WTC11 (cell line): ENCODE results near the gene LGI4. TPM values are rescaled to one million over a fixed set of nuclear protein-coding genes. Genes with fewer than 3 reads are reported as not detected.
A peak's percentile ranks its signal among the peaks of the same experiment; 100 is the strongest.

ENCODE experiments used
- ATAC-seq: fragments of 200-7000 bp; cut with Tn5 transposase; 2 replicates; pipeline ENCODE4 v1.10.0; 2021; ENCODE audit warnings: mild to moderate bottlenecking, moderate library complexity
- CTCF ChIA-PET: fragments of 300-600 bp; sonication (Branson Sonifier 250); formaldehyde crosslinking; loops from one replicate; lab custom pipeline; 2021; ENCODE audit warnings: antibody characterized with exemption; lab: Charles Lee
- POLR2A ChIA-PET: fragments of 350-600 bp; sonication (Branson Sonifier 250); formaldehyde crosslinking; loops from one replicate; lab custom pipeline; 2021; ENCODE audit warnings: antibody characterized with exemption; lab: Charles Lee
- DNase-seq: peaks from one replicate; pipeline ENCODE4 v3.0.0; 2021; ENCODE audit warnings: low spot score
- H3K27ac Mint-ChIP-seq: 2 replicates; pipeline ENCODE4 v1.8.0; 2021; ENCODE audit warnings: mixed read lengths
- H3K27me3 Mint-ChIP-seq: 2 replicates; pipeline ENCODE4 v1.8.0; 2021; ENCODE audit warnings: low read depth, mild to moderate bottlenecking, moderate library complexity, mixed read lengths
- H3K36me3 Mint-ChIP-seq: 2 replicates; pipeline ENCODE4 v1.8.0; 2021; ENCODE audit warnings: mixed read lengths
- H3K4me1 Mint-ChIP-seq: 2 replicates; pipeline ENCODE4 v1.8.0; 2022; ENCODE audit warnings: mixed read lengths
- H3K4me3 Mint-ChIP-seq: 2 replicates; pipeline ENCODE4 v1.8.0; 2021; ENCODE audit warnings: mild to moderate bottlenecking, moderate library complexity, mixed read lengths
- H3K9me3 Mint-ChIP-seq: 2 replicates; pipeline ENCODE4 v1.8.0; 2021; ENCODE audit warnings: mixed read lengths
- AR ChIP-seq: fragments of 250-450 bp; sonication (Bioruptor Pico); IDR thresholded peaks from 2 replicates; pipeline ENCODE4 v1.9.0; 2021; ENCODE audit warnings: mild to moderate bottlenecking
- ARID4B ChIP-seq: sonication (generic); formaldehyde crosslinking; IDR thresholded peaks from 2 replicates; pipeline ENCODE4 v1.8.0; 2023; ENCODE audit warnings: missing genetic modification reagents, mild to moderate bottlenecking, borderline replicate concordance
- CREB1 ChIP-seq: sonication (generic); formaldehyde crosslinking; IDR thresholded peaks from 2 replicates; pipeline ENCODE4 v1.8.0; 2023; ENCODE audit warnings: mild to moderate bottlenecking, missing genetic modification reagents
- CTCF ChIP-seq: fragments of 200-600 bp; IDR thresholded peaks from 2 replicates; pipeline ENCODE4 v1.8.0; 2022; ENCODE audit warnings: antibody characterized with exemption
- E2F1 ChIP-seq: sonication (generic); formaldehyde crosslinking; IDR thresholded peaks from 2 replicates; pipeline ENCODE4 v1.8.0; 2022; ENCODE audit warnings: mild to moderate bottlenecking, missing genetic modification reagents
- E2F5 ChIP-seq: sonication (generic); formaldehyde crosslinking; IDR thresholded peaks from 2 replicates; pipeline ENCODE4 v1.8.1; 2022; ENCODE audit warnings: mild to moderate bottlenecking, moderate library complexity, missing genetic modification reagents
- ETV6 ChIP-seq: sonication (generic); formaldehyde crosslinking; IDR thresholded peaks from 2 replicates; pipeline ENCODE4 v1.8.1; 2022; ENCODE audit warnings: mild to moderate bottlenecking, missing genetic modification reagents
- FOXK1 ChIP-seq: sonication (generic); formaldehyde crosslinking; IDR thresholded peaks from 2 replicates; pipeline ENCODE4 v1.8.0; 2022; ENCODE audit warnings: mild to moderate bottlenecking, moderate library complexity, missing genetic modification reagents
- FOXP1 ChIP-seq: sonication (generic); formaldehyde crosslinking; IDR thresholded peaks from 2 replicates; pipeline ENCODE4 v1.8.0; 2022; ENCODE audit warnings: missing genetic modification reagents, mild to moderate bottlenecking, moderate library complexity, borderline replicate concordance
- FOXP4 ChIP-seq: sonication (generic); formaldehyde crosslinking; IDR thresholded peaks from 2 replicates; pipeline ENCODE4 v1.8.0; 2022; ENCODE audit warnings: mild to moderate bottlenecking, missing genetic modification reagents
- IRF1 ChIP-seq: sonication (generic); formaldehyde crosslinking; IDR thresholded peaks from 2 replicates; pipeline ENCODE4 v1.8.0; 2023; ENCODE audit warnings: missing genetic modification reagents
- MAX ChIP-seq: sonication (generic); formaldehyde crosslinking; IDR thresholded peaks from 2 replicates; pipeline ENCODE4 v1.8.0; 2022; ENCODE audit warnings: mild to moderate bottlenecking, missing genetic modification reagents
- MYBL2 ChIP-seq: sonication (generic); formaldehyde crosslinking; IDR thresholded peaks from 2 replicates; pipeline ENCODE4 v1.8.1; 2023; ENCODE audit warnings: mild to moderate bottlenecking, moderate library complexity, missing genetic modification reagents
- NFATC4 ChIP-seq: fragments of 250-450 bp; sonication (Bioruptor Pico); IDR thresholded peaks from 2 replicates; pipeline ENCODE4 v1.9.0; 2021; ENCODE audit warnings: mild to moderate bottlenecking
- OVOL2 ChIP-seq: fragments of 250-450 bp; sonication (Bioruptor Pico); IDR thresholded peaks from 2 replicates; pipeline ENCODE4 v1.9.0; 2021; ENCODE audit warnings: mild to moderate bottlenecking, borderline replicate concordance
- SMAD3 ChIP-seq: sonication (generic); formaldehyde crosslinking; IDR thresholded peaks from 2 replicates; pipeline ENCODE4 v1.8.0; 2022; ENCODE audit warnings: missing genetic modification reagents, mild to moderate bottlenecking, borderline replicate concordance
- TEAD1 ChIP-seq: sonication (generic); formaldehyde crosslinking; IDR thresholded peaks from 2 replicates; pipeline ENCODE4 v1.8.0; 2022; ENCODE audit warnings: mild to moderate bottlenecking, missing genetic modification reagents
- USF2 ChIP-seq: sonication (generic); formaldehyde crosslinking; IDR thresholded peaks from 2 replicates; pipeline ENCODE4 v1.8.1; 2023; ENCODE audit warnings: mild to moderate bottlenecking, missing genetic modification reagents, moderate library complexity
- ZNF232 ChIP-seq: sonication (generic); formaldehyde crosslinking; IDR thresholded peaks from 2 replicates; pipeline ENCODE4 v1.8.0; 2022; ENCODE audit warnings: mild to moderate bottlenecking, missing genetic modification reagents
- total RNA-seq: library from RNA; stranded (reverse); gene quantifications from 3 replicates; pipeline ENCODE4 v1.2.3, GENCODE V29; 2021

The LGI4 gene
- total RNA-seq, 1 experiment from 2014 or later = 14.2 TPM

GRCh38 chr19:35090506-35091214 is 44.2 kb downstream of the LGI4 start:
- peak overlapping the region; percentile 55 for H3K4me3 Mint-ChIP-seq
- TF ChIP-seq E2F5 (CRISPR knock-in tag) = peak; percentile 47; the same call in 1 of the 2 replicates
- 0 out of 2 replicates have a peak, but pooled peaks have one; percentile 61 for TF ChIP-seq MYBL2 (CRISPR knock-in tag)
- TF ChIP-seq CREB1 (CRISPR knock-in tag) = no peak
- TF ChIP-seq FOXK1 = peak; percentile 51; the same call in 1 of the 2 replicates
- peak; percentile 49; the same call in 1 of the 2 replicates for TF ChIP-seq TEAD1 (CRISPR knock-in tag)
- peak; percentile 68 for TF ChIP-seq USF2 (CRISPR knock-in tag)
- TF ChIP-seq ETV6 (CRISPR knock-in tag) = 0 out of 2 replicates have a peak, but pooled peaks have one; percentile 10
- TF ChIP-seq ARID4B (CRISPR knock-in tag) = peak; percentile 80; the same call in 1 of the 2 replicates
- peak; percentile 83; the same call in 1 of the 2 replicates for TF ChIP-seq FOXP4 (CRISPR knock-in tag)
- TF ChIP-seq MAX (CRISPR knock-in tag) = peak; percentile 98
- no peak for TF ChIP-seq NFATC4 (CRISPR knock-in tag)
- TF ChIP-seq AR (CRISPR knock-in tag) = no peak
- TF ChIP-seq FOXP1 = peak; percentile 54; the same call in 1 of the 2 replicates
- peak; percentile 74 for TF ChIP-seq CTCF
- peak; percentile 71; the same call in 1 of the 2 replicates for TF ChIP-seq ZNF232
- TF ChIP-seq SMAD3 (CRISPR knock-in tag) = peak; percentile 66; the same call in 1 of the 2 replicates
- 0 out of 2 replicates have a peak, but pooled peaks have one; percentile 42 for TF ChIP-seq IRF1 (CRISPR knock-in tag)
- no peak for TF ChIP-seq OVOL2 (CRISPR knock-in tag)
- 0 out of 2 replicates have a peak, but pooled peaks have one; percentile 29 for TF ChIP-seq E2F1

More at GRCh38 chr19:35090506-35091214, 44.2 kb downstream of the LGI4 start:
- H3K36me3 Mint-ChIP-seq = no peaks in the 10 kb centered on the region
- ChIA-PET CTCF (interaction anchor here (0.7 to 3.9 kb wide), 24 partner anchors 8 to 252 kb away, joined by 3 to 58 read pairs (median 5); partner anchors contain the start of gene LGI4), POLR2A (interaction anchor here (0.7 to 1.0 kb wide), 3 partner anchors 23 to 179 kb away, joined by 3 to 5 read pairs (median 3); no protein-coding TSS in a partner anchor)
- no peaks in the 10 kb centered on the region; the same call in 1 of the 2 replicates for H3K9me3 Mint-ChIP-seq
- ATAC-seq (peak; percentile 87), DNase-seq (peak; percentile 72)
- H3K4me1 Mint-ChIP-seq = peaks cover 14% of the 10 kb centered on the region
- H3K27ac Mint-ChIP-seq = no peak overlapping the region
- peaks cover 5% of the 10 kb centered on the region for H3K27me3 Mint-ChIP-seq
